ENCODE measurements around the gene TOP3A.

TOP3A gene

GRCh38 chr17:18332909-18333489, 18.2 kb upstream of the TOP3A start:
- Histone ChIP-seq H3K4me3 (ENCODE audit: low read depth, low read length) (no peak overlapping the region), H3K4me1 (ENCODE audit: control insufficient read depth, insufficient read depth, low read length) (no peaks in the 10 kb centered on the region), H3K9me3 (ENCODE audit: control insufficient read depth, insufficient read depth, low read length) (no peaks in the 10 kb centered on the region), H3K9ac (ENCODE audit: low read depth, low read length) (no peak overlapping the region), H3K36me3 (ENCODE audit: control insufficient read depth, insufficient read depth, low read length) (peaks cover 46% of the 10 kb centered on the region), H3K27me3 (ENCODE audit: control insufficient read depth, insufficient read depth, low read length) (no peaks in the 10 kb centered on the region)

GRCh38 chr17:18331879-18332278, 17.1 kb upstream of the TOP3A start:
- H3K27me3 ChIP-seq (ENCODE audit: control insufficient read depth, insufficient read depth, low read length): no peaks in the 10 kb centered on the region
- H3K9me3 ChIP-seq (ENCODE audit: control insufficient read depth, insufficient read depth, low read length): no peaks in the 10 kb centered on the region
- H3K9ac ChIP-seq (ENCODE audit: low read depth, low read length): no peak overlapping the region
- H3K4me3 ChIP-seq (ENCODE audit: low read depth, low read length): no peak overlapping the region
- H3K4me1 ChIP-seq (ENCODE audit: control insufficient read depth, insufficient read depth, low read length): no peaks in the 10 kb centered on the region
- H3K36me3 ChIP-seq (ENCODE audit: control insufficient read depth, insufficient read depth, low read length): peaks cover 42% of the 10 kb centered on the region

GRCh38 chr17:18328643-18329204, 13.9 kb upstream of the TOP3A start:
- Histone ChIP-seq H3K9me3 (ENCODE audit: control insufficient read depth, insufficient read depth, low read length) (no peaks in the 10 kb centered on the region), H3K4me3 (ENCODE audit: low read depth, low read length) (no peak overlapping the region), H3K4me1 (ENCODE audit: control insufficient read depth, insufficient read depth, low read length) (no peaks in the 10 kb centered on the region), H3K27me3 (ENCODE audit: control insufficient read depth, insufficient read depth, low read length) (no peaks in the 10 kb centered on the region), H3K36me3 (ENCODE audit: control insufficient read depth, insufficient read depth, low read length) (peaks cover 41% of the 10 kb centered on the region), H3K9ac (ENCODE audit: low read depth, low read length) (no peak overlapping the region)

- no peaks in the 10 kb centered on the region for H3K27me3 ChIP-seq (ENCODE audit: control insufficient read depth, insufficient read depth, low read length)
- H3K36me3 ChIP-seq (ENCODE audit: control insufficient read depth, insufficient read depth, low read length): peaks cover 48% of the 10 kb centered on the region
- H3K4me3 ChIP-seq (ENCODE audit: low read depth, low read length): no peak overlapping the region
- no peaks in the 10 kb centered on the region for H3K4me1 ChIP-seq (ENCODE audit: control insufficient read depth, insufficient read depth, low read length)
- H3K9ac ChIP-seq (ENCODE audit: low read depth, low read length): no peak overlapping the region
- no peaks in the 10 kb centered on the region for H3K9me3 ChIP-seq (ENCODE audit: control insufficient read depth, insufficient read depth, low read length)
Observed at GRCh38 chr17:18327556-18327955, 12.8 kb upstream of the TOP3A start.

- Histone ChIP-seq H3K4me1 (ENCODE audit: control insufficient read depth, insufficient read depth, low read length) (no peaks in the 10 kb centered on the region), H3K4me3 (ENCODE audit: low read depth, low read length) (no peak overlapping the region), H3K27me3 (ENCODE audit: control insufficient read depth, insufficient read depth, low read length) (no peaks in the 10 kb centered on the region), H3K36me3 (ENCODE audit: control insufficient read depth, insufficient read depth, low read length) (peaks cover 44% of the 10 kb centered on the region), H3K9me3 (ENCODE audit: control insufficient read depth, insufficient read depth, low read length) (no peaks in the 10 kb centered on the region), H3K9ac (ENCODE audit: low read depth, low read length) (no peak overlapping the region)
Observed at GRCh38 chr17:18327093-18327492, 12.3 kb upstream of the TOP3A start.

GRCh38 chr17:18326572-18326971, 11.8 kb upstream of the TOP3A start:
- Histone ChIP-seq H3K27me3 (ENCODE audit: control insufficient read depth, insufficient read depth, low read length) (no peaks in the 10 kb centered on the region), H3K4me3 (ENCODE audit: low read depth, low read length) (no peak overlapping the region), H3K36me3 (ENCODE audit: control insufficient read depth, insufficient read depth, low read length) (peaks cover 39% of the 10 kb centered on the region), H3K9me3 (ENCODE audit: control insufficient read depth, insufficient read depth, low read length) (no peaks in the 10 kb centered on the region), H3K4me1 (ENCODE audit: control insufficient read depth, insufficient read depth, low read length) (no peaks in the 10 kb centered on the region), H3K9ac (ENCODE audit: low read depth, low read length) (no peak overlapping the region)

- Histone ChIP-seq H3K4me3 (ENCODE audit: low read depth, low read length) (no peak overlapping the region), H3K4me1 (ENCODE audit: control insufficient read depth, insufficient read depth, low read length) (no peaks in the 10 kb centered on the region), H3K36me3 (ENCODE audit: control insufficient read depth, insufficient read depth, low read length) (peaks cover 38% of the 10 kb centered on the region), H3K9me3 (ENCODE audit: control insufficient read depth, insufficient read depth, low read length) (no peaks in the 10 kb centered on the region), H3K9ac (ENCODE audit: low read depth, low read length) (no peak overlapping the region), H3K27me3 (ENCODE audit: control insufficient read depth, insufficient read depth, low read length) (no peaks in the 10 kb centered on the region)
Observed at GRCh38 chr17:18326039-18326438, 11.2 kb upstream of the TOP3A start.

- Histone ChIP-seq H3K27me3 (ENCODE audit: control insufficient read depth, insufficient read depth, low read length) (no peaks in the 10 kb centered on the region), H3K9ac (ENCODE audit: low read depth, low read length) (no peak overlapping the region), H3K36me3 (ENCODE audit: control insufficient read depth, insufficient read depth, low read length) (peaks cover 37% of the 10 kb centered on the region), H3K4me3 (ENCODE audit: low read depth, low read length) (no peak overlapping the region), H3K4me1 (ENCODE audit: control insufficient read depth, insufficient read depth, low read length) (no peaks in the 10 kb centered on the region), H3K9me3 (ENCODE audit: control insufficient read depth, insufficient read depth, low read length) (no peaks in the 10 kb centered on the region)
Observed at GRCh38 chr17:18324140-18325050, 9.6 kb upstream of the TOP3A start.

GRCh38 chr17:18323507-18324139, 8.8 kb upstream of the TOP3A start:
- Histone ChIP-seq H3K9me3 (ENCODE audit: control insufficient read depth, insufficient read depth, low read length) (no peaks in the 10 kb centered on the region), H3K36me3 (ENCODE audit: control insufficient read depth, insufficient read depth, low read length) (peaks cover 34% of the 10 kb centered on the region), H3K9ac (ENCODE audit: low read depth, low read length) (no peak overlapping the region), H3K4me1 (ENCODE audit: control insufficient read depth, insufficient read depth, low read length) (no peaks in the 10 kb centered on the region), H3K4me3 (ENCODE audit: low read depth, low read length) (no peak overlapping the region), H3K27me3 (ENCODE audit: control insufficient read depth, insufficient read depth, low read length) (no peaks in the 10 kb centered on the region)

GRCh38 chr17:18323007-18323406, 8.2 kb upstream of the TOP3A start:
- H3K9ac ChIP-seq (ENCODE audit: low read depth, low read length): no peak overlapping the region
- no peaks in the 10 kb centered on the region for H3K9me3 ChIP-seq (ENCODE audit: control insufficient read depth, insufficient read depth, low read length)
- no peak overlapping the region for H3K4me3 ChIP-seq (ENCODE audit: low read depth, low read length)
- H3K4me1 ChIP-seq (ENCODE audit: control insufficient read depth, insufficient read depth, low read length): no peaks in the 10 kb centered on the region
- H3K27me3 ChIP-seq (ENCODE audit: control insufficient read depth, insufficient read depth, low read length): no peaks in the 10 kb centered on the region
- H3K36me3 ChIP-seq (ENCODE audit: control insufficient read depth, insufficient read depth, low read length): peaks cover 32% of the 10 kb centered on the region

- Histone ChIP-seq H3K4me3 (ENCODE audit: low read depth, low read length) (no peak overlapping the region), H3K9me3 (ENCODE audit: control insufficient read depth, insufficient read depth, low read length) (no peaks in the 10 kb centered on the region), H3K9ac (ENCODE audit: low read depth, low read length) (no peak overlapping the region), H3K27me3 (ENCODE audit: control insufficient read depth, insufficient read depth, low read length) (no peaks in the 10 kb centered on the region), H3K4me1 (ENCODE audit: control insufficient read depth, insufficient read depth, low read length) (peaks cover 4% of the 10 kb centered on the region), H3K36me3 (ENCODE audit: control insufficient read depth, insufficient read depth, low read length) (peaks cover 36% of the 10 kb centered on the region)
Observed at GRCh38 chr17:18322522-18322921, 7.7 kb upstream of the TOP3A start.

Measured in iPS-15b (cell line).